A204.1 (cell line): ENCODE data around the gene NETO1.

Source experiments
- FAIRE-seq: peaks from 2 replicates; lab custom pipeline; 2012; peaks lifted over from hg19 to GRCh38; lab: Jason Lieb, UNC

The NETO1 gene

GRCh38 chr18:72843743-72844142 is 24.0 kb downstream of the NETO1 start:
- no peak for FAIRE-seq

DNA sequence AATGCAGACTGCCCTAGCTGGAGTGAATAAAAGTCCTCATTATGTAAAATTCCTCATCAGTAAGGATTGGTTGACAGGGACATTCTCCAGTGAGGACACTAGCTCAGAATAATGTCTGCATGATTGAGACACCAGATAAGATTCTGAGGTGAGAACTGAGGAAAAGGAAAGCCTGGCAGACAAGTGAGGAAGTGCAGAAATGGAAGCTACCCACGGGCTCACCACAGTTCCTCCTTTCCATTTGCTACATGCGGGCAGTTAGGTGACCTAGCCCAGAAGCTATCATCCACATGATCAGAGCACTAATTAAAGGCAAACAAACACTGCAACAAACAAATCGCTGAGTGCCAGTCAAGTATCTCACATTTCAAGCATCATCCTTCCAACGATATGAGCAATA is 27.7 kb downstream of the NETO1 start:
- FAIRE-seq = no peak

DNA sequence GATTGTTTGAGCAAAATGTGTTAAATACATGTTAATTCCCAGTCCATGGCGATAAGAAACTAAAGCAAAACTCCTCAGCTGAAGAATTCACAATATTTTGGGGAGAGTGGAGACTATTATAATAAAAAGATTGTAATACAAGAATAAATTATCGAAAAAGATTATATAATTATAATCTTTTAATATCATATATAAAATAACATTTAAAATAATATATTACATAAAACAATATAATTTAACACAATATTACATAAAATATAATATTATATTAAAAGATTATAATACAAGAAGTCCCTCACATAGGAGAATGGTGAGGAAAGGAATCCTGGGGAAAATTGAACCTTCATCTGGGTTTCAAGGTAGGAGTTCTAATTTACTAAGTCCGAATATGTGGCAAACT is 33.1 kb downstream of the NETO1 start:
- peak; percentile 77 for FAIRE-seq

- no peak for FAIRE-seq
These were observed 34.3 kb downstream of the NETO1 start for GRCh38 chr18:72833471-72833870.

DNA sequence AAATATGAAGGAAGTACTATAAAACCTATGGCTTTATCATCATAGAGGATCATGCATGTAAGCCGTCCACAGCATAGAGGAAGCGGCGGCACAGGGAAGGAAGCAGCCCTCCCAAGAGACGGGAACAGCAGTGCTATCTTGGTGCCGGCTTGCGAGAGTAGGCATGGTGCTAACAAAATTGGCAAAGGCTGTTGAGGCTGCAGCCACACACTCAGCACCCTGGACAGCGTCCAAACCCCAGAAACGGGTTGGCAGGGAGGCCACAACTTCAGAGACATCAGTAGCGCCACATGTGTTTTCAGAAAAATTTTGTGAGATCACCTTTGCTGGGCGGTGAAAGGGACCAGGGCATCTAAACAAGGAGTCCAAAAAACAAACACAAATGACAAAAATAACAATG is 37.7 kb downstream of the NETO1 start:
- FAIRE-seq = no peak

- FAIRE-seq = no peak
These were observed 39.2 kb downstream of the NETO1 start for GRCh38 chr18:72828601-72829000.

- no peak for FAIRE-seq
These were observed 41.1 kb downstream of the NETO1 start for GRCh38 chr18:72826736-72827135.

GRCh38 chr18:72823345-72823744 is 44.4 kb downstream of the NETO1 start:
- FAIRE-seq = no peak

- no peak for FAIRE-seq
These were observed 45.6 kb downstream of the NETO1 start for GRCh38 chr18:72822202-72822601.

GRCh38 chr18:72820571-72820970 is 47.2 kb downstream of the NETO1 start:
- FAIRE-seq = no peak

DNA sequence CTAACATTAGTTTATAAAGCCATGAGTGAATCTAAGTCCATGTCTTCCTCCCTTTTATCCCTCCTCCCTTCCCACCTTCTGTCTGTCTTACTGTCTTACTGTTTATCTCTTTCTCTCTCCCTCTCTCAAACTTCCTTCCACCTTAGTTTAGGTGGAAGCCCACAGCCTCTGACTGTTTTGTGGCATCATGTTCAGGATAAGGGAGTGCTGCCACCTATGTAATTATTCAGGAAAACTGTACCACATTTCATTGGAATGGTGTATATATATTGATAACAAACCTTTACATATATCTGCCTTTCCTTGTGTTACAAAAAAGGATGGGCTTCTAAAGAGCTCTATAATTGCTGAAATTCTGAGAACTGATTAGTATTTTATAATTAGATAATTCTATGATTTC is 48.7 kb downstream of the NETO1 start:
- no peak for FAIRE-seq

- FAIRE-seq = no peak
These were observed 56.7 kb downstream of the NETO1 start for GRCh38 chr18:72811047-72811446.

- no peak for FAIRE-seq
These were observed 59.1 kb downstream of the NETO1 start for GRCh38 chr18:72808680-72809079.

- FAIRE-seq = no peak
These were observed 68.7 kb downstream of the NETO1 start for GRCh38 chr18:72799106-72799505.

- no peak for FAIRE-seq
These were observed 84.3 kb downstream of the NETO1 start for GRCh38 chr18:72783530-72783929.

GRCh38 chr18:72774914-72775313 is 92.9 kb downstream of the NETO1 start:
- FAIRE-seq = no peak

DNA sequence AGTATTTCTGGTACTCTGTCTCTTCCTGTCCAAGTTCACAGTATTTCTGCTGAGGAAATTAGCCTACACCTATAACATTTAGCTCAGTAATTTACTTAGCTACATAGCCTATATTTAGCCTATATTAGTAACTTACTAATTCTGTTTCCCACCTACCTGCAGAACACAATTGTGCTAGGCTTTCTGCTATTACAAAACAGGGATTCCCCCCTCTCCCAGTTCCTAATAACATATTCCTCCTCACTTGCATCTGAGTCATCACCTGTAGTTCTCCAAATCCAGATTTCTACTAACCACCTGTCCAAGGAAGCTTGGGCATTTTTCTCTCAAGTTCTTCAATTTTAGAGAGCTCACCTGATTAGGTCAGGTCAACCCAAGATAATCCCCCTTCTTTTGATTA is 94.9 kb downstream of the NETO1 start:
- no peak for FAIRE-seq

GRCh38 chr18:72768681-72769229 is 99.0 kb downstream of the NETO1 start:
- no peak for FAIRE-seq

GRCh38 chr18:72762515-72763122 is 105.2 kb downstream of the NETO1 start:
- FAIRE-seq = peak; percentile 97

DNA sequence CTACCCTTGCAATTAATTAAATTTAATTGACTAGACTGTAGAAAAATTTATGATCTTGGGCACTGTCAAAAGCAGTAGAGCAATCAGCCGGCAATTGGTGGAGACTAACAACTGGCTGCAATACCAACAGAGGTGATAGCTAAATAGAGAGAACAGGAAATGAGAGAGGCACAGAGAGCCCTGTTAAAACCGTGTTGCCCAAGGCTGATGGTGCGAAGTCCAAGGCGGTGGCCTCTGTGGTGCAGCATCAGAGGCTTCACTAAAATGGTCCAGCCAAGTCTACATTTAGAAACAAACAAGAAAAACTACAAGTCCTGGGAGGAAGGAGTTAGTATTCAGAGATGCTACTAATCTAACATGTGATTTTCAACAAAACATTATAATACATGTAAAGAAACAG is 115.6 kb downstream of the NETO1 start:
- no peak for FAIRE-seq

DNA sequence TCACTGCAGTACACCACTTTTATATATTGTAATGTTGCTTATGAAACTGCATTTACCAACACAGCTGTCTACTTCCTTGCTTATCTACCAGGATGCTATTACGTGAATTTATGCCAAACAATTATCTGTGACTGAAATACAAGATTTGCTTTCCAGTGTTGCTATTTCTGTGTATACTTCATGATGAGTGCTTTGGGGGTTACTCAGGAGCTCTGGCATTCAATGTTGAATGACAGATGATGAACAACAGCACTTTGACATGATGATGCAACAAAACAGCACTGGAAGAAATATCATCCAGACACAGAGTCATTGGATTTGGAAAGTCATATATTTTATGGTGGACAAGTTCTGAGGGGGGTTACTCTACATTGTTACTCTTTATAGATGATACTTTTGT is 125.8 kb downstream of the NETO1 start:
- no peak for FAIRE-seq

DNA sequence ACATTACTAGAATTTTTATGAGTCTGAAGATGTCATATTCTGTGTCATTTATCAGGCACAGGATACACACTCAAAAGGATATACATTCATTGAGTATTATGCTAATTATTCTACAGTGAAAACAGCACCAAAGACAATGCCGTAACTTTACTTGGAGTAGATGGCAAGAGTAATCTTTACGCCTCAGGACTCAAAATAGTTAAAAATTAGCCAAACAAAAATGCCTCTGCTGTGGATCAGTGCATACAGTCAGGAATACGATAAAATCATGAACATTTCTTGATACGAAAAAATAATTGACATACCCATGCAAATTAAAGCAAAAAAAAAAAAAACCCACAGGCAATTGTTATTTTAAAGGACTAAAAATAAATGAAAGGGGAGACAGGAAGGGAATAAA is 129.7 kb downstream of the NETO1 start:
- FAIRE-seq = no peak

GRCh38 chr18:72727776-72728175 is 140.0 kb downstream of the NETO1 start:
- no peak for FAIRE-seq

DNA sequence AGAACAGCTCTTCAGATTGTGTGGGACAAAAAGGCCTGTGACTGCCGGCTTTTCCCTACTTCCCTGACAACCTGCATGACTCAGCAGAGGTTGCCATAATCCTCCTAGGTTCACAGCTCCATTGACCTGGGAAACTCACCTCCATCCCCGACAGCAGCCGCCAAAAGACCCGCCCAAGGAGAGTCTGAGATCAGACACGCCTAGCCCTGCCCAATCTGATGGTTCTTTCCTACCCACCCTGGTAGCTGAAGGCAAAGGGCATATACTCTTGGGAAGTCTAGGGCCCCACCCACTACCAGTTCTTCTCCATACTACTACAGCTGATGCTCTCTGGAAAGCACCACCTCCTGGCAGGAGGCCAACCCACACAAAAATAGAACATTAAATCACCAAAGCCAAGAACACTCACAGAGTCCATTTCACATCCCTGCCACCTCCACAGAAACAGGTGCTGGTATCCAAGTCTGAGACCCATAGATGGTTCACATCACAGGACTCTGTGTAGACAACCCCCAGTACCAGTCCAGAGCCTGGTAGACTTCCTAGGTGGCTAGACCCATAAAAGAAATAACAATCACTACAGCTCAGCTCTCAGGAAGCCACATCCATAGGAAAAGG is 140.6 kb downstream of the NETO1 start:
- FAIRE-seq = no peak
